Osteoblast (primary cell): ENCODE data around the gene CALCB. TPM values are rescaled to one million over a fixed set of nuclear protein-coding genes. Genes with fewer than 3 reads are reported as not detected.

Source experiments
- DNase-seq: peaks from one replicate; pipeline ENCODE4 v3.0.0; 2011; ENCODE audit warnings: low spot score, mixed read lengths; ENCODE audit not compliant: insufficient read length; ENCODE audit errors: missing footprints
- H2AFZ ChIP-seq: 2 replicates; pipeline ENCODE4 v1.6.0; 2011; ENCODE audit warnings: mild to moderate bottlenecking, low read length
- H3K27ac ChIP-seq: 2 replicates; pipeline ENCODE4 v1.5.1; 2011; ENCODE audit warnings: mild to moderate bottlenecking, low read depth, low read length, moderate library complexity
- H3K27me3 ChIP-seq: 2 replicates; pipeline ENCODE4 v1.6.0; 2012; ENCODE audit warnings: mild to moderate bottlenecking, control low read depth, inconsistent platforms, low read length, moderate library complexity; ENCODE audit not compliant: insufficient read depth
- H3K36me3 ChIP-seq: 2 replicates; pipeline ENCODE4 v1.5.1; 2011; ENCODE audit warnings: mild to moderate bottlenecking, low read length, control low read depth, moderate library complexity; ENCODE audit not compliant: insufficient read depth
- H3K4me1 ChIP-seq: 2 replicates; pipeline ENCODE4 v1.5.1; 2011; ENCODE audit warnings: mild to moderate bottlenecking, low read length, control low read depth, moderate library complexity; ENCODE audit not compliant: insufficient read depth
- H3K4me2 ChIP-seq: 2 replicates; pipeline ENCODE4 v1.6.0; 2011; ENCODE audit warnings: mild to moderate bottlenecking, low read length; ENCODE audit not compliant: insufficient read depth
- H3K4me3 ChIP-seq: fragments of 200-600 bp; sonication (generic); 3 replicates; pipeline ENCODE4 v1.5.1; 2012; ENCODE audit warnings: mild to moderate bottlenecking, low read length, inconsistent platforms; ENCODE audit not compliant: insufficient read depth
- H3K79me2 ChIP-seq: 2 replicates; pipeline ENCODE4 v1.6.0; 2012; ENCODE audit warnings: mild to moderate bottlenecking, low read length, control low read depth, inconsistent platforms; ENCODE audit not compliant: insufficient read depth
- H3K9me3 ChIP-seq: 2 replicates; pipeline ENCODE4 v1.5.1; 2011; ENCODE audit warnings: low read depth, low read length, control low read depth
- H4K20me1 ChIP-seq: 2 replicates; pipeline ENCODE4 v1.6.0; 2012; ENCODE audit warnings: mild to moderate bottlenecking, low read length, control low read depth; ENCODE audit not compliant: insufficient read depth
- total RNA-seq: library from RNA; depleted of rRNA; stranded (reverse); fragments of >200 nt; gene quantifications from 2 replicates; pipeline ENCODE4 v1.2.3, GENCODE V29; 2012
- TF ChIP-seq, protein P1 (sequence below): IDR thresholded peaks from 2 replicates; pipeline ENCODE4 v1.5.1; 2011; ENCODE audit warnings: mild to moderate bottlenecking, low read depth, low read length, moderate library complexity; ENCODE audit errors: extremely low read depth

CALCB gene
- total RNA-seq, 1 donor: not detected

DNA sequence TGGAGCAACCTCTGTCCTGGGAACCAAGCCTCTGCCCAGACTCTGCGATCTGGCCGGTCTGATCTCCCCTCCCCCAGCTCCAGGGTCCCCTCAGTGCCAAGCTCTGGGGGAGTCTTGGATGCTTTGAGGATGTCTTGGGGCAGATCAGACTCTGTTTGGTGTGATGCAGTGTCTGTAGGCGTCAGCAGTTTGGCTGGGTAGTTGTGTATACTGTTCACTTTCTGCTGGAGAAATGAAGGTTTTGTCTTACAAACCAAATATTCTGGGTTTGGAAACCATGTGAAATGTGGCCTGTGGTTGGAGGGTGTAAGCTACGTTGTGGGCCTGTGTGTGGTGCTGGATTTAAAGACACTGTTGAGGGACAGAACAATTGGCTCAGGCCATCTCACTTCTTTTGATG lies 46.0 kb downstream of the CALCB start:
- Histone ChIP-seq H3K4me3 (no peak overlapping the region), H4K20me1 (no peaks in the 10 kb centered on the region), H3K9me3 (no peaks in the 10 kb centered on the region), H3K4me1 (peaks cover 27% of the 10 kb centered on the region), H3K36me3 (no peaks in the 10 kb centered on the region), H3K27me3 (no peaks in the 10 kb centered on the region), H3K27ac (no peak overlapping the region), H3K79me2 (no peaks in the 10 kb centered on the region), H3K4me2 (no peak overlapping the region), H2AFZ (peak overlapping the region; percentile 26)
- DNase-seq: peak; percentile 79
- TF ChIP-seq, protein P1, sequence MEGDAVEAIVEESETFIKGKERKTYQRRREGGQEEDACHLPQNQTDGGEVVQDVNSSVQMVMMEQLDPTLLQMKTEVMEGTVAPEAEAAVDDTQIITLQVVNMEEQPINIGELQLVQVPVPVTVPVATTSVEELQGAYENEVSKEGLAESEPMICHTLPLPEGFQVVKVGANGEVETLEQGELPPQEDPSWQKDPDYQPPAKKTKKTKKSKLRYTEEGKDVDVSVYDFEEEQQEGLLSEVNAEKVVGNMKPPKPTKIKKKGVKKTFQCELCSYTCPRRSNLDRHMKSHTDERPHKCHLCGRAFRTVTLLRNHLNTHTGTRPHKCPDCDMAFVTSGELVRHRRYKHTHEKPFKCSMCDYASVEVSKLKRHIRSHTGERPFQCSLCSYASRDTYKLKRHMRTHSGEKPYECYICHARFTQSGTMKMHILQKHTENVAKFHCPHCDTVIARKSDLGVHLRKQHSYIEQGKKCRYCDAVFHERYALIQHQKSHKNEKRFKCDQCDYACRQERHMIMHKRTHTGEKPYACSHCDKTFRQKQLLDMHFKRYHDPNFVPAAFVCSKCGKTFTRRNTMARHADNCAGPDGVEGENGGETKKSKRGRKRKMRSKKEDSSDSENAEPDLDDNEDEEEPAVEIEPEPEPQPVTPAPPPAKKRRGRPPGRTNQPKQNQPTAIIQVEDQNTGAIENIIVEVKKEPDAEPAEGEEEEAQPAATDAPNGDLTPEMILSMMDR: no peak

DNA sequence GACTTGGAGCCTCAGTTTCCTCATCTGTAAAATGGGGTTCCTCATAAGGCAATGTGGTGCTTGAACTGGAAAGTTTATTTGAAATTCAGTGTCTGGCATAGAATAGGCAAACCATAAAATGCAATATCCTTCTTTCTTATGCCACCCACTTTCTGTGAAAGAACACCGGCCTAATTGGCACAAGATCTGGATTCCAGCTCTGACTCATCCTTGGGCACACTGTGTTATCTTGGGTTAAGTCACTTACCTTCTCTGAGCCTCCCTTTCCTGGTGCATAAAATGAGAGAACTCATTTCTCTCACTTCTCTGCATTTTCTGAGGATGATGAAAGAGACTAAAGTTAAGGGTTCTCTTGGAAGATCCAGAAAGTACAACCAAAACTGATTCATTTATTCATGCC lies 46.4 kb downstream of the CALCB start:
- DNase-seq: no peak
- Histone ChIP-seq H3K4me1 (peaks cover 31% of the 10 kb centered on the region), H2AFZ (no peak overlapping the region), H3K27ac (no peak overlapping the region), H3K4me3 (no peak overlapping the region), H3K79me2 (no peaks in the 10 kb centered on the region), H4K20me1 (no peaks in the 10 kb centered on the region), H3K9me3 (no peaks in the 10 kb centered on the region), H3K36me3 (no peaks in the 10 kb centered on the region), H3K27me3 (no peaks in the 10 kb centered on the region), H3K4me2 (no peak overlapping the region)
- TF ChIP-seq, protein P1: no peak

DNA sequence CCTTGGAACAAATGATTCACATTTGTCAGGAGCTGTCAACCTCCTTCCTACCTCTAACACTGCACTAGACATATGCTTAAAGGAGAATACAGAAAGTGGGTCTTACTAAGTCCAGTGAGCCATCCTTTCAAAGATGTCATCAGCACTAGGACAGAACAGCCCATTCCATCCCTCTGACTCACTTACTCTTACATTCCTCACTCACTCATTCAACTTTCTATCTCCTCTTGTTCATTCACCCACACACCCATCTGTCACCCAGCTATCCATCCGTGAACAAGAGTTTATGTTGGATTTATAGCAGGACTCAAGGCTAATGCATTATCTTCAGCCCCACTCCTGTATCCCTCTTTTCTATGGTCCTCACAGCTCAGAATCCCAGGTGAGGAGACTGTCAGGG lies 50.5 kb downstream of the CALCB start:
- DNase-seq: peak; percentile 84
- H3K27ac ChIP-seq: peak overlapping the region; percentile 45
- H3K36me3 ChIP-seq: no peaks in the 10 kb centered on the region
- H3K4me2 ChIP-seq: peak overlapping the region; percentile 54
- TF ChIP-seq, protein P1: no peak
- no peak overlapping the region for H3K4me3 ChIP-seq
- no peaks in the 10 kb centered on the region for H3K27me3 ChIP-seq
- peaks cover 50% of the 10 kb centered on the region for H3K4me1 ChIP-seq
- no peaks in the 10 kb centered on the region for H4K20me1 ChIP-seq
- no peaks in the 10 kb centered on the region for H3K9me3 ChIP-seq
- no peaks in the 10 kb centered on the region for H3K79me2 ChIP-seq
- H2AFZ ChIP-seq: no peak overlapping the region

DNA sequence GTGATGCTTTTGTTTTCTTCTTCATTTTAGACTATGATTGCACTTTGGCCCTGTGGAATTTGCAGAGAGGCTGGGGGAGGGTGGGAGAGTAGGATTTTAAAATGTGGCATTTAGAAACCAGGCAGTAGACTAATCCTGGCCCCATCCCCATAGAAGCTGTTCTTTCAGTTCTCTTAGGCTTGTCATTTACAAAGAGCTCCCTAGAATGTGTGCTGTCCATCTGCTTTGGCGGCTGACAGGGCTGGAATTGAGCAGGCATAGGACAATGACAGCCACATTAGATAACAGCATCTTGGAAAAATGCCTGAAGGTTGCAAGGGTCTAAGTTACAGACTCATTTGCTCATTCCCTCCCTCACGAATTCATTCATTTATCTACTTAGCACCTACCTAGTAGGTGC lies 51.1 kb downstream of the CALCB start:
- no peaks in the 10 kb centered on the region for H3K79me2 ChIP-seq
- no peak overlapping the region for H3K27ac ChIP-seq
- no peaks in the 10 kb centered on the region for H3K36me3 ChIP-seq
- H3K4me1 ChIP-seq: peaks cover 50% of the 10 kb centered on the region
- H3K9me3 ChIP-seq: no peaks in the 10 kb centered on the region
- H2AFZ ChIP-seq: no peak overlapping the region
- TF ChIP-seq, protein P1: no peak
- H3K4me2 ChIP-seq: no peak overlapping the region
- H3K4me3 ChIP-seq: no peak overlapping the region
- no peaks in the 10 kb centered on the region for H4K20me1 ChIP-seq
- DNase-seq: no peak
- no peaks in the 10 kb centered on the region for H3K27me3 ChIP-seq
